ENCODE measurements around the gene PRPF6. TPM values are rescaled to one million over a fixed set of nuclear protein-coding genes. Genes with fewer than 3 reads are reported as not detected.

PRPF6 gene
- total and polyA plus RNA-seq, 2 of the 13 experiments (the other 11 are each of a cell fraction or from before 2014, with no cell fraction given): 63.7 to 101 TPM

- peak; percentile 72 for TF ChIP-seq UBTF (CRISPR knock-in tag; IDR thresholded peaks at IDR 0.05)
- peak; percentile 38 for TF ChIP-seq NCOA2 (CRISPR knock-in tag; IDR thresholded peaks at IDR 0.05)
- peak; percentile 89; the same call in 1 of the 2 replicates for TF ChIP-seq SNAI1 (CRISPR knock-in tag; IDR thresholded peaks at IDR 0.05; ENCODE audit: borderline replicate concordance)
- peak; percentile 98 for TF ChIP-seq ZBTB7A (CRISPR knock-in tag; IDR thresholded peaks at IDR 0.05)
- no peak for TF ChIP-seq KAT2B (IDR thresholded peaks at IDR 0.05; ENCODE audit: borderline replicate concordance, low read depth, low read length)
- peak; percentile 88 for TF ChIP-seq ZNF543 (CRISPR knock-in tag; IDR thresholded peaks at IDR 0.05)
- 0 out of 2 replicates have a peak, but pooled peaks have one; percentile 55 for TF ChIP-seq ZFP36L1 (CRISPR knock-in tag; IDR thresholded peaks at IDR 0.05)
- peak; percentile 74; the same call in 1 of the 2 replicates for TF ChIP-seq ZNF280D (CRISPR knock-in tag; IDR thresholded peaks at IDR 0.05)
- TF ChIP-seq E2F2 (CRISPR knock-in tag; IDR thresholded peaks at IDR 0.05; ENCODE audit: borderline replicate concordance): 0 out of 2 replicates have a peak, but pooled peaks have one; percentile 55
- TF ChIP-seq POLR2G (IDR thresholded peaks at IDR 0.05; ENCODE audit: low read depth, low read length): peak; percentile 8
- no peak; the same call in 1 of the 2 replicates for TF ChIP-seq HMG20A (CRISPR knock-in tag; IDR thresholded peaks at IDR 0.05; ENCODE audit: borderline replicate concordance)
- TF ChIP-seq FOXK2 (IDR thresholded peaks at IDR 0.05): no peak
- no peak; the same call in 1 of the 2 replicates for TF ChIP-seq SSRP1 (CRISPR knock-in tag; IDR thresholded peaks at IDR 0.05)
- TF ChIP-seq CTCF (CRISPR knock-in tag; IDR thresholded peaks at IDR 0.05): peak; percentile 28
Measured at GRCh38 chr20:64065062-64065973, 84.4 kb downstream of the PRPF6 start (continued).

All from HepG2 (cell line).